H9 (cell line): ENCODE data around the gene TMEM245. TPM values are rescaled to one million over a fixed set of nuclear protein-coding genes. Genes with fewer than 3 reads are reported as not detected.

ENCODE experiments used
- DNase-seq: peaks from one replicate; pipeline ENCODE4 v3.0.0-alpha.2; 2017
- H2AFZ ChIP-seq: one replicate; pipeline ENCODE4 v1.6.1; 2013; ENCODE audit warnings: mild to moderate bottlenecking, low read length, control low read depth, moderate library complexity
- H2AK5ac ChIP-seq: 2 replicates; pipeline ENCODE4 v1.6.1; 2013; ENCODE audit warnings: low read length, control low read depth, mixed read lengths; ENCODE audit not compliant: insufficient read length
- H2BK120ac ChIP-seq: one replicate; pipeline ENCODE4 v1.6.1; 2013; ENCODE audit warnings: low read depth, mild to moderate bottlenecking, low read length, control low read depth, inconsistent platforms; ENCODE audit not compliant: poor library complexity, severe bottlenecking
- H2BK12ac ChIP-seq: 2 replicates; pipeline ENCODE4 v1.6.1; 2013; ENCODE audit warnings: low read length, control low read depth, mixed read lengths, low read depth; ENCODE audit not compliant: insufficient read length
- H2BK15ac ChIP-seq: 2 replicates; pipeline ENCODE4 v1.6.1; 2013; ENCODE audit warnings: low read depth, low read length, control low read depth
- H2BK20ac ChIP-seq: one replicate; pipeline ENCODE4 v1.6.1; 2013; ENCODE audit warnings: low read depth, mild to moderate bottlenecking, low read length, control low read depth, inconsistent platforms; ENCODE audit not compliant: poor library complexity, severe bottlenecking
- H2BK5ac ChIP-seq: 2 replicates; pipeline ENCODE4 v1.6.1; 2013; ENCODE audit warnings: low read length, control low read depth, mixed read lengths; ENCODE audit not compliant: insufficient read length
- H3K14ac ChIP-seq: 2 replicates; pipeline ENCODE4 v1.6.1; 2013; ENCODE audit warnings: low read length, control low read depth; ENCODE audit not compliant: insufficient read depth
- H3K18ac ChIP-seq: 2 replicates; pipeline ENCODE4 v1.6.1; 2013; ENCODE audit warnings: low read depth, mild to moderate bottlenecking, mixed read lengths, low read length, control low read depth; ENCODE audit not compliant: insufficient read length
- H3K23ac ChIP-seq: 2 replicates; pipeline ENCODE4 v1.6.1; 2013; ENCODE audit warnings: low read length, control low read depth, mixed read lengths, low read depth; ENCODE audit not compliant: insufficient read length
- H3K23me2 ChIP-seq: 2 replicates; pipeline ENCODE4 v1.6.1; 2013; ENCODE audit warnings: low read depth, mild to moderate bottlenecking, mixed read lengths, low read length, control low read depth; ENCODE audit not compliant: insufficient read length, poor library complexity, severe bottlenecking
- H3K27ac ChIP-seq: 2 replicates; pipeline ENCODE4 v1.5.1; 2013; ENCODE audit warnings: low read length, control low read depth, mixed read lengths, low read depth; ENCODE audit not compliant: insufficient read length
- H3K27me3 ChIP-seq: 2 replicates; pipeline ENCODE4 v1.6.1; 2013; ENCODE audit warnings: low read length, control low read depth, inconsistent platforms; ENCODE audit not compliant: insufficient read depth
- H3K4ac ChIP-seq: 2 replicates; pipeline ENCODE4 v1.6.1; 2013; ENCODE audit warnings: low read depth, mild to moderate bottlenecking, control low read depth, inconsistent platforms, low read length, moderate library complexity
- H3K4me1 ChIP-seq: 2 replicates; pipeline ENCODE4 v1.6.1; 2013; ENCODE audit warnings: low read length, control low read depth, inconsistent platforms; ENCODE audit not compliant: insufficient read depth
- H3K4me2 ChIP-seq: 2 replicates; pipeline ENCODE4 v1.6.1; 2013; ENCODE audit warnings: low read length, control low read depth, mixed read lengths; ENCODE audit not compliant: insufficient read length, insufficient read depth
- H3K56ac ChIP-seq: 2 replicates; pipeline ENCODE4 v1.6.1; 2013; ENCODE audit warnings: low read depth, mild to moderate bottlenecking, mixed read lengths, low read length, control low read depth; ENCODE audit not compliant: insufficient read length
- H3K79me1 ChIP-seq: 2 replicates; pipeline ENCODE4 v1.6.1; 2013; ENCODE audit warnings: low read depth, mild to moderate bottlenecking, moderate library complexity, low read length, control low read depth, inconsistent platforms; ENCODE audit not compliant: insufficient read depth, poor library complexity, severe bottlenecking
- H3K79me2 ChIP-seq: 2 replicates; pipeline ENCODE4 v1.6.1; 2013; ENCODE audit warnings: low read length, control low read depth, inconsistent platforms; ENCODE audit not compliant: insufficient read depth
- H3K9ac ChIP-seq: 2 replicates; pipeline ENCODE4 v1.6.1; 2013; ENCODE audit warnings: low read length, control low read depth, mixed read lengths; ENCODE audit not compliant: insufficient read length; ENCODE audit errors: extremely low read depth
- H3K9me3 ChIP-seq: one replicate; pipeline ENCODE4 v1.6.1; 2013; ENCODE audit warnings: low read depth, low read length, inconsistent platforms; ENCODE audit not compliant: control insufficient read depth
- H3T11ph ChIP-seq: one replicate; pipeline ENCODE4 v1.6.1; 2013; ENCODE audit warnings: mild to moderate bottlenecking, low read length, control low read depth, inconsistent platforms
- H4K20me1 ChIP-seq: one replicate; pipeline ENCODE4 v1.6.1; 2013; ENCODE audit not compliant: control insufficient read depth, insufficient read length, insufficient read depth
- H4K5ac ChIP-seq: 2 replicates; pipeline ENCODE4 v1.6.1; 2013; ENCODE audit warnings: low read depth, mild to moderate bottlenecking, mixed read lengths, low read length, control low read depth; ENCODE audit not compliant: insufficient read length
- H4K8ac ChIP-seq: replicated peaks from 2 replicates; pipeline ENCODE4 v1.6.1; 2013; ENCODE audit warnings: low read length, control low read depth, mixed read lengths, low read depth; ENCODE audit not compliant: insufficient read length
- H4K91ac ChIP-seq: 2 replicates; pipeline ENCODE4 v1.6.1; 2013; ENCODE audit warnings: low read depth, mild to moderate bottlenecking, moderate library complexity, mixed read lengths, low read length, control low read depth; ENCODE audit not compliant: insufficient read length
- H3K27ac Mint-ChIP-seq, 3 experiments: 2 replicates in 2 of 3; 3 replicates in 1 of 3; pipeline ENCODE4 v1.8.0; 2020 to 2021; ENCODE audit warnings: mixed read lengths in 3 of 3, mild to moderate bottlenecking in 1 of 3, moderate library complexity in 1 of 3
- H3K27me3 Mint-ChIP-seq: 2 replicates; pipeline ENCODE4 v1.8.0; 2021; ENCODE audit warnings: low read depth, mild to moderate bottlenecking, moderate library complexity, mixed read lengths
- H3K36me3 Mint-ChIP-seq, 3 experiments: 2 replicates in 2 of 3; 3 replicates in 1 of 3; pipeline ENCODE4 v1.8.0; 2020 to 2021; ENCODE audit warnings: low read depth in 3 of 3, mixed read lengths in 3 of 3; ENCODE audit not compliant: insufficient read depth in 1 of 3
- H3K4me1 Mint-ChIP-seq, 2 experiments: 2 replicates each; pipeline ENCODE4 v1.8.0; 2020; ENCODE audit warnings: mixed read lengths in 2 of 2
- H3K4me3 Mint-ChIP-seq, 2 experiments: 2 replicates in 1 of 2; 3 replicates in 1 of 2; pipeline ENCODE4 v1.8.0; 2020 to 2021; ENCODE audit warnings: mild to moderate bottlenecking in 2 of 2, mixed read lengths in 2 of 2, moderate library complexity in 1 of 2
- H3K9me3 Mint-ChIP-seq, 2 experiments: 2 replicates in 1 of 2; 3 replicates in 1 of 2; pipeline ENCODE4 v1.8.0; 2020; ENCODE audit warnings: mild to moderate bottlenecking in 2 of 2, mixed read lengths in 2 of 2, moderate library complexity in 1 of 2
- CTCF ChIP-seq: fragments of 200-600 bp; sonication (generic); conservative IDR thresholded peaks from 3 replicates; pipeline ENCODE4 v1.8.0; 2021; ENCODE audit warnings: antibody characterized with exemption, mild to moderate bottlenecking
- WGBS: extraction: QIAGEN DNeasy Blood & Tissue Kit; methylation state at CpG from one replicate; pipeline ENCODE4 v1.1.7; 2013; ENCODE audit warnings: missing lambda C conversion rate, low lambda C conversion rate, mixed read lengths; ENCODE audit not compliant: insufficient read length; ENCODE audit errors: extremely low coverage; 5-methylcytosine and 5-hydroxymethylcytosine counted together
- total RNA-seq: library from RNA; stranded (reverse); gene quantifications from 2 replicates; pipeline ENCODE4 v1.2.1, GENCODE V29; 2021

TMEM245 gene
- total RNA-seq, 1 experiment from 2014 or later = 37.9 TPM

- H3K27me3 ChIP-seq = no peaks in the 10 kb centered on the region
- H3K27ac Mint-ChIP-seq = no peak overlapping the region
- no peak overlapping the region for H3K27ac ChIP-seq
- peaks cover 3% of the 10 kb centered on the region; the same call in 1 of the 2 replicates for H3K4me1 ChIP-seq
- no peak overlapping the region for H2BK20ac ChIP-seq
- no peak overlapping the region for H3K23ac ChIP-seq
- peaks cover 37 to 82% (median 81%) of the 10 kb centered on the region in 3 experiments; a peak in 6 of 7 replicates for H3K36me3 Mint-ChIP-seq
- H2BK5ac ChIP-seq = no peak overlapping the region
- H3K27me3 Mint-ChIP-seq = no peaks in the 10 kb centered on the region
- H3K4ac ChIP-seq = no peak overlapping the region
- H3K79me2 ChIP-seq = no peaks in the 10 kb centered on the region
- no peak overlapping the region for H4K91ac ChIP-seq
- no peak overlapping the region for H3K14ac ChIP-seq
- peaks cover 4% of the 10 kb centered on the region in 2 experiments for H3K4me1 Mint-ChIP-seq
- H4K20me1 ChIP-seq = no peaks in the 10 kb centered on the region
- H3K9me3 ChIP-seq = no peaks in the 10 kb centered on the region
- H3K9me3 Mint-ChIP-seq = no peaks in the 10 kb centered on the region
- no peak overlapping the region for H3T11ph ChIP-seq
- H2BK15ac ChIP-seq = no peak overlapping the region
- no peak overlapping the region for H2BK12ac ChIP-seq
- H4K8ac ChIP-seq = no peak overlapping the region
- no peak overlapping the region for H3K4me3 Mint-ChIP-seq
- H2AK5ac ChIP-seq = no peak overlapping the region
- no peak overlapping the region for H2AFZ ChIP-seq
- H3K4me2 ChIP-seq = no peak overlapping the region
- peaks cover 2% of the 10 kb centered on the region for H3K79me1 ChIP-seq
- no peaks in the 10 kb centered on the region for H3K23me2 ChIP-seq
- no peak for DNase-seq
- H3K56ac ChIP-seq = no peak overlapping the region
- H2BK120ac ChIP-seq = no peak overlapping the region
- no peak for TF ChIP-seq CTCF
- no CpG with 5 or more reads among the region's 3 CpGs for WGBS
- no peak overlapping the region for H3K18ac ChIP-seq
- H3K9ac ChIP-seq = no peak overlapping the region
- no peak overlapping the region for H4K5ac ChIP-seq
Measured at GRCh38 chr9:109048822-109049221, 70.9 kb downstream of the TMEM245 start.
